Thoracic aorta (tissue), 2 donors: Measurements from ENCODE around the gene DIP2C. TPM values are rescaled to one million over a fixed set of nuclear protein-coding genes. Genes with fewer than 3 reads are reported as not detected.
"Not testable (repeated sequence)": the region's sequence is repeated elsewhere in the genome, so short reads cannot be mapped to it uniquely, and the experiment has no call there.

Experiments
- ATAC-seq: fragments of 150-250 bp; one replicate; pipeline ENCODE4 v1.8.0; 2017; ENCODE audit warnings: low read depth; ENCODE audit not compliant: insufficient number of reproducible peaks, low FRiP score
- DNase-seq: peaks from one replicate; pipeline ENCODE4 v3.0.0-alpha.2; 2020; ENCODE audit warnings: low spot score
- H3K27ac ChIP-seq, 2 donors: fragments of 200-600 bp; sonication (generic); 1 replicate in 1 of 2; 2 replicates in 1 of 2; pipeline ENCODE4 v1.5.1; 2016; ENCODE audit warnings: mild to moderate bottlenecking in 2 of 2, moderate library complexity in 2 of 2
- H3K27me3 ChIP-seq: fragments of 200-600 bp; sonication (generic); replicated peaks from 2 replicates; pipeline ENCODE4 v1.6.0; 2016; ENCODE audit warnings: mild to moderate bottlenecking; ENCODE audit not compliant: insufficient read depth
- H3K36me3 ChIP-seq: fragments of 200-600 bp; sonication (generic); one replicate; pipeline ENCODE4 v1.5.1; 2016
- H3K4me1 ChIP-seq, 2 donors: fragments of 200-600 bp; sonication (generic); 1 replicate in 1 of 2; 2 replicates in 1 of 2; pipeline versions ENCODE4 v1.5.1 to v1.6.0; 2016; ENCODE audit warnings: low read depth in 2 of 2, mild to moderate bottlenecking in 1 of 2; ENCODE audit not compliant: control insufficient read depth in 1 of 2
- H3K4me3 ChIP-seq: fragments of 200-600 bp; sonication (generic); 2 replicates; pipeline ENCODE4 v1.5.1; 2016; ENCODE audit warnings: mild to moderate bottlenecking
- H3K9me3 ChIP-seq: fragments of 200-600 bp; sonication (generic); 2 replicates; pipeline ENCODE4 v1.5.1; 2016
- total RNA-seq, 2 donors: library from RNA; depleted of rRNA; stranded (reverse); fragments of >200 nt; gene quantifications; one replicate each; pipeline versions ENCODE4 v1.1.0 to v1.2.3, GENCODE V29; 2016
- TF ChIP-seq, protein P1 (sequence below): fragments of 200-600 bp; sonication (generic); IDR thresholded peaks from one replicate; pipeline ENCODE4 v1.5.1; 2019; ENCODE audit warnings: antibody characterized with exemption

DIP2C gene
- total RNA-seq, 2 donors from 2014 or later = 36.8 to 44.0 TPM

DNA sequence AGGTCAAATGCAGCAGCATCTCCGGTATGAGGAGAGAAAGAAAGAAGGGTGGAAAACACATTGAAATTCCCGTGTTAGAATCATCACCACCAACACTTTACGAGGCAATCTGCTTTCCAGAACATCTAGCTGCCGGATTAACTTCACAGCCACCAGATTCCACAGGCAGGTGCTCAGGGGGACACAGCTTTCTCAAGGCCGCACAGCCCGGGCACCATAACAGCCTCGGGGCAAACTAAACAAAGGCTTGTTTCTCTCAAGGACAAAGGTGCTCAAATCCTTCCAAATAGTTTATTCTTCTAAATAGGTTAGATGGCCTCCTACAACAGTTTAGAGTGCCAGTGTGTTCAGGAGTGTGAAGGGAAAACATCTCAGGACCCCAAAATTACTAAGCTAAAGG, 156.3 kb downstream of the DIP2C start:
- H3K4me1 ChIP-seq = no peaks in the 10 kb centered on the region
- H3K36me3 ChIP-seq = no peaks in the 10 kb centered on the region
- no peaks in the 10 kb centered on the region for H3K27me3 ChIP-seq
- TF ChIP-seq, protein P1, sequence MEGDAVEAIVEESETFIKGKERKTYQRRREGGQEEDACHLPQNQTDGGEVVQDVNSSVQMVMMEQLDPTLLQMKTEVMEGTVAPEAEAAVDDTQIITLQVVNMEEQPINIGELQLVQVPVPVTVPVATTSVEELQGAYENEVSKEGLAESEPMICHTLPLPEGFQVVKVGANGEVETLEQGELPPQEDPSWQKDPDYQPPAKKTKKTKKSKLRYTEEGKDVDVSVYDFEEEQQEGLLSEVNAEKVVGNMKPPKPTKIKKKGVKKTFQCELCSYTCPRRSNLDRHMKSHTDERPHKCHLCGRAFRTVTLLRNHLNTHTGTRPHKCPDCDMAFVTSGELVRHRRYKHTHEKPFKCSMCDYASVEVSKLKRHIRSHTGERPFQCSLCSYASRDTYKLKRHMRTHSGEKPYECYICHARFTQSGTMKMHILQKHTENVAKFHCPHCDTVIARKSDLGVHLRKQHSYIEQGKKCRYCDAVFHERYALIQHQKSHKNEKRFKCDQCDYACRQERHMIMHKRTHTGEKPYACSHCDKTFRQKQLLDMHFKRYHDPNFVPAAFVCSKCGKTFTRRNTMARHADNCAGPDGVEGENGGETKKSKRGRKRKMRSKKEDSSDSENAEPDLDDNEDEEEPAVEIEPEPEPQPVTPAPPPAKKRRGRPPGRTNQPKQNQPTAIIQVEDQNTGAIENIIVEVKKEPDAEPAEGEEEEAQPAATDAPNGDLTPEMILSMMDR = no peak
- ATAC-seq = no peak
- no peak for DNase-seq
- H3K9me3 ChIP-seq = no peaks in the 10 kb centered on the region
- H3K4me3 ChIP-seq = no peak overlapping the region
- H3K27ac ChIP-seq = no peak overlapping the region

DNA sequence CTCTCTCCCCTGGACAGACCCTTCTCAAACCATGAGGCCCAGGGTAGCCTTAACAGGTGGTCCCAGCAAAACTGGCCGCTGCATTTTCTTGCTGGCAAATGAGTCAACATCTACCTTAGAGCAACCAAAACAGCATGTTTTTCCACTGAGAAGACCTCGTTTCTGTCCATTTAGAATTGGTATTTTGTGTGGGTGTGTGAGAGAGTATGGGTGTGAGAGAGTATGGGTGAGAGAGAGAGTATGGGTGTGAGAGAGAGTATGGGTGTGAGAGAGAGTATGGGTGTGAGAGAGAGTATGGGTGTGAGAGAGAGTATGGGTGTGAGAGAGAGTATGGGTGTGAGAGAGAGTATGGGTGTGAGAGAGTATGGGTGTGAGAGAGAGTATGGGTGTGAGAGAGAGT, 157.1 kb downstream of the DIP2C start:
- not testable (repeated sequence) for H3K27ac ChIP-seq, H3K4me3 ChIP-seq, H3K4me1 ChIP-seq, H3K27me3 ChIP-seq, DNase-seq, ATAC-seq, H3K9me3 ChIP-seq, H3K36me3 ChIP-seq

DNA sequence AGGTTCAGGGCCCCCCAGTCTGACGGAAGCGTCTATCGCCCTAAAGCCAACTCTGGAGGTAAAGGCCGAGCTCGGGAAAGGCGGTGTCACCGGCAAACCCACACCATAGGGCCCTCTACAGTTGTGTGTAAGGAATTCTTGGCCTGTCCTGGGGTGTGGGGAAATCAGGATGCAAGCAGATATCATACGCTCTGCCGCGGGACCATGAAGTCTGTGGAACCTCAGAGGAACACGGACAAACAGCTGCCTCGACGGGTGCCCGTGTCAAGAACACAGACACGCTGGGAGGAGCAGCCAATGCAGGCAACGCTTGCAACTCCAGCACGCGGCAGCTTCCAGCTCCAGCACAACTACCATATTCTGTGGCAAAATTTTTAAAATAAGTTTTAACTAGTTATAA, 157.9 kb downstream of the DIP2C start:
- no peaks in the 10 kb centered on the region for H3K36me3 ChIP-seq
- TF ChIP-seq, protein P1 = no peak
- DNase-seq (no peak), ATAC-seq (no peak)
- H3K4me1 ChIP-seq = no peaks in the 10 kb centered on the region
- no peak overlapping the region for H3K27ac ChIP-seq
- H3K4me3 ChIP-seq = no peak overlapping the region
- H3K9me3 ChIP-seq = no peaks in the 10 kb centered on the region
- H3K27me3 ChIP-seq = no peaks in the 10 kb centered on the region

DNA sequence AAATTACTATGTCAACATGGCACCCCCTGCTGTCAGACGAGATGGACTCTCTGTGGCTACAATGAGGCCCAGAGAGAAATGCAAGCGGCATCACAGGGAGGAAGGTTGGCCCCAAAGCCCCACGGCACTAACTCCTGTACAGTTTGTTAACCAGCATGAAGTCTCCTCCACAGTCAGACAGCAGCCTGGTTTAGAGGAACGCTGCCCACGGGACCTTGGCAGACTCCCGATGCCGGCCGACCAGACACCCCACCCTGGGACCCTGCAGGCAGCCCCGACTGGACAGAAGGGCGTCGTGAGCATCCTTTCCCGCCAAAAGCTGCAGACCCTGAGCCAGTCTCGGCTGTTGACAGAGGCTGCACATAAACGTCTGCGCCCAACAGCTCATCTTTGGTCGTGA, 158.8 kb downstream of the DIP2C start:
- no peak overlapping the region for H3K4me3 ChIP-seq
- no peaks in the 10 kb centered on the region for H3K27me3 ChIP-seq
- DNase-seq (no peak), ATAC-seq (no peak)
- H3K4me1 ChIP-seq = no peaks in the 10 kb centered on the region
- no peaks in the 10 kb centered on the region for H3K36me3 ChIP-seq
- TF ChIP-seq, protein P1 = no peak
- no peaks in the 10 kb centered on the region for H3K9me3 ChIP-seq
- no peak overlapping the region for H3K27ac ChIP-seq

DNA sequence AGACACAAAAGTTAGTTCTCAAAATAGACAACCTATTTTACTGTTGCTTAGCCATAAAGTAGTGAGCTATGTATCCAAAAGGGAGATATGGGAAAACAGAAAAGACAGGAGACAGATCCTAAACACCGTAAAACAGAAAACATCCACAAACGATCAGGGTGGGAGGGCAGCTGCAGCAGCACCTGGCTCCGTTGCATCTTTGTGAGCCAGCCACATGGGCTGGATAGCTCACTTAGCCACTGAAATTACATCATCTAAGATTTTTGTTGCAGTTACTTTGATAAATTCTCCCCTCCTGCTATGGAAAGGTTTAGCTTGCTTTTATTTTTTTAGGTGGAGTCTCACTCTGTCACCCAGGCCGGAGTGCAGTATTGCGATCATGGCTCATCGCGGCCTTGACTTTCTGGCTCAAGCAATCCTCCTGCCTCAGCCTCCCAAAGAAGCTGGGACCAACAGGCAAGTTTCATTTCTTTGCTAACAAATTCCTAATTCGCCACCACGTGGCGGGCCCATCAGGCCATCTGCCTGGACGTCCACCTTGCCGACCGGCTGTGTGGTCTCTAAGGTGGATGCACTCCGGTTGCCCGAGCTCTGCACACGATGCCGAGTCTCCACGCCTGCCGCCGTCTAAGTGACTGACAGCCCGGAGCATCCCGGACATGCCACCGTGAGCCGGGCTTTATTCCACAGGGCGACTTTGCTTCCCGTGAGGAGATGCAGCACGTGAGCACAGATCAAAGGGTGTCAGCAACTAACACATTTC, 159.8 kb downstream of the DIP2C start:
- DNase-seq (no peak), ATAC-seq (no peak)
- no peak overlapping the region for H3K4me3 ChIP-seq
- H3K4me1 ChIP-seq = no peaks in the 10 kb centered on the region
- no peaks in the 10 kb centered on the region for H3K36me3 ChIP-seq
- TF ChIP-seq, protein P1 = no peak
- no peaks in the 10 kb centered on the region for H3K27me3 ChIP-seq
- H3K9me3 ChIP-seq = no peaks in the 10 kb centered on the region
- H3K27ac ChIP-seq = no peak overlapping the region
